ENCODE results near the gene PPIL1.

- TF ChIP-seq CTCF (conservative IDR thresholded peaks at IDR 0.05; ENCODE audit: low read depth, low read length): no peak
- TF ChIP-seq MAZ (IDR thresholded peaks at IDR 0.05; ENCODE audit: borderline replicate concordance, low read depth, low read length): no peak
- no peak for TF ChIP-seq RAD21 (IDR thresholded peaks at IDR 0.05; ENCODE audit: low read length)
- TF ChIP-seq POLR2A (IDR thresholded peaks at IDR 0.05; ENCODE audit: low read depth, low read length): no peak
These were observed 49.2 kb downstream of the PPIL1 start for GRCh38 chr6:36825452-36825851.

Data from IMR-90 (cell line).